NB4 (cell line): ENCODE results near the gene YAE1.

Experiments
- DNase-seq: peaks from one replicate; pipeline ENCODE4 v3.0.0; 2010; ENCODE audit warnings: low read depth
- H3K4me3 ChIP-seq: one replicate; pipeline ENCODE4 v1.5.1; 2011; ENCODE audit warnings: mild to moderate bottlenecking, low read depth, low read length, moderate library complexity
- CTCF ChIP-seq: IDR thresholded peaks from one replicate; pipeline ENCODE4 v1.5.1; 2012; ENCODE audit warnings: low read depth, low read length
- MAX ChIP-seq: IDR thresholded peaks from 2 replicates; pipeline ENCODE4 v1.6.1; 2011; ENCODE audit warnings: low read depth, low read length
- MYC ChIP-seq: IDR thresholded peaks from 2 replicates; pipeline ENCODE4 v1.6.1; 2011; ENCODE audit warnings: low read depth, low read length
- POLR2A ChIP-seq: IDR thresholded peaks from 2 replicates; pipeline ENCODE4 v1.6.1; 2011; ENCODE audit warnings: mild to moderate bottlenecking; ENCODE audit not compliant: insufficient read length; ENCODE audit errors: extremely low read depth

The YAE1 gene

DNA sequence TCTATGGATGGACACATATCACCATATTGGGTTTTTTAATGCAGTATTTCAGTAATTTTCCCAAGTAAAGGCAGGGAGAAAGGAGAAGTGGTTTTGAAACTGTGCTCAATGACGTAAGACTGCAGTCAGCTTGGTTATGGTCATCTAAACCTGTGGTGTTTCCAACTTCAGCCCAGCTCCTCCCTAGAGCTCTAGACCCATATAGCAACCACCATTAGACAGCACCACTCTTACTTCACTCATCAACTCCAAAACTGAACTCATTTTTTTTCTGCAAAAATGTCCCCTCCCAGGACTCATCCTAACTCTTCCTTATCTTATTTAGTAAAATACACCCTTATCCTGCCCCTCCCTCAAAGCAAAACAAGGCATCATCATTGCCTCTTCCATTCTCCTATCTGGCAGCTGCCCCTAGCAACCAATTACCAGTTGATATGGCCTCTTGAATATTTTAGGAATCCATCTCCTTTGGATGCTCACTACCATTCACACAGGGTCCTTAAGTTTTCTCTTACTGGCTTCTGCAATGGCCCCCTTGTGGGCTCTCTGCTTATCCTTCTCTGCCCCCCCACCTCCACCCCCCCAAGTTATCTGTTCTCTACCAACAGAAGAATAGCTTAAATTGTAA, 55.7 kb downstream of the YAE1 start:
- no peak overlapping the region for H3K4me3 ChIP-seq
- peak; percentile 93 for DNase-seq

More for the DNA sequence above, 55.7 kb downstream of the YAE1 start:
- TF ChIP-seq CTCF (no peak), MYC (peak; percentile 16; the same call in 1 of the 2 replicates), POLR2A (no peak), MAX (no peak)
